Hindlimb muscle (tissue), 1 donor: ENCODE measurements around the gene ZBTB17. TPM values are rescaled to one million over a fixed set of nuclear protein-coding genes. Genes with fewer than 3 reads are reported as not detected.

ENCODE experiments used
- DNase-seq: peaks from one replicate; pipeline ENCODE4 v3.0.0-alpha.2; 2013
- polyA plus RNA-seq: library from polyadenylated mRNA; unstranded; fragments of 120-200 nt; gene quantifications from one replicate; pipeline ENCODE4 v1.2.1, GENCODE V29; 2013; ENCODE audit not compliant: insufficient read length

The ZBTB17 gene
- polyA plus RNA-seq, 1 donor: 24.5 TPM

DNA sequence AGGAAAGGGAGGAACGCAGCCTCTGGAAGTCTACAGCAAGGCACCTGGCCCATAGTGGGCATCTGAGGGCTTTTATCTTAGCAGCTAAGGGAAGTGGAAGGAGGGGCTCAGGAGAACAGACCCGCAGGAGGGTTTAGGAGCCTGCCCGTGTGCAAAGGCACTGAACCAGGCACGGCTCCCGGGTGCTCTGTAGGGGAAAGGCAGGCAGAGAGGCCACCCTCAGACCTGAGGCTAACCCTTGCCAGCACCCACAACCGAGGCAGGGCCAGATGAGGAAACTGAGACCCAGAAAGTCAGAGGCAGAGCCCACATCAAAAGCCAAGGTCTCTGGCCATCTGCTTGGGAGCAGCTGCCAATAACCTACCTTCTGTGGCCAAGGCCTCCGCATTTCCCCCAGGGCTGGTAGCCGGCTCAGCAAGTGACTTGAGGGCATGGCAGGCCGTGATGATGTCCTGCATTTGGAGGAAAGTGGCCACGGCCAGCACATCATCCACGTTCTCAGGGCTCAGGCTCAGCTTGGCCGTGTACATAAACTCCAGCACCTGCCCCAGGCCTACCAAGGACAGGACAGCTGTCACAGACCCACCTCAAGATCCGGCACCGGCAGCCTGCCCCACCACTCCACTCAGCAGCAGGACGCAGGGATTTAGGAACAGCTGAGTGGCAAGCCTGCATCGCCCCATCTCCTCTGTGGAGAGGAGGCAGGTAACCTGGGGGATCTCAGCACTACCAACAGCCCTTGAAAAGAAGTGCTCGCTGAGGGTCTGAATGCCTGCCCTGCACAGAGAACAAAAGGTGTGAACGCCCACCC, 29.1 kb downstream of the ZBTB17 start:
- no peak for DNase-seq

DNA sequence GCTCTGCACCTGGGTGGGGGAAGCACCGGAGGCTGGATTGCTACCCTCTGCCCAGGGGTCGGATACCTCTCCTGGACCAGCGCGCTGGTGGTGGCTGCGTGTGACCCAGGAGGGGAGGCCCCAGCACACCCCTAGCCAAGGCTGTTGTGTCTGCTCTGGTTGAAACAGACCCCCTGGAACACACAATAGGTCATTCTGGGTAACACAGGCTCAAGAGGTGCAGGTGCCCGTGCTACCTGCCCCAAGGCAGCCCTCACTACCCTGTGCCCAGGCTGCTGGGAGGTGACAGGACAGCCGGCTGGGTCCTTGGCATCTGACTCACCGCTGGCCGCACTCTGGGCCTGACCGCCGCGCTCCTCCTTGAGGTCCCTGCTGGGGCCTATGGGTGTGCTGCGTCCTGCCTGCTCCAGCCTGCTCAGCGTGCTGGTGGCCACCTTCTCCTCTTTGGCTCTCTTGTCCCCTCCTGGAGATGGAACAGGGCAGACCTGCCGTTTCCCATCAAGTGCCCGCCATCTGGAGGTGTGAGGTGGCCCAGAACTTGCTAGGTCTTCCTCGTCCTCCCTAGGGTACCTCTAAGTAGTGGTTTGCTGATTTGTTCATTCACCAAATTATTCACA, 30.0 kb downstream of the ZBTB17 start:
- DNase-seq: no peak

DNA sequence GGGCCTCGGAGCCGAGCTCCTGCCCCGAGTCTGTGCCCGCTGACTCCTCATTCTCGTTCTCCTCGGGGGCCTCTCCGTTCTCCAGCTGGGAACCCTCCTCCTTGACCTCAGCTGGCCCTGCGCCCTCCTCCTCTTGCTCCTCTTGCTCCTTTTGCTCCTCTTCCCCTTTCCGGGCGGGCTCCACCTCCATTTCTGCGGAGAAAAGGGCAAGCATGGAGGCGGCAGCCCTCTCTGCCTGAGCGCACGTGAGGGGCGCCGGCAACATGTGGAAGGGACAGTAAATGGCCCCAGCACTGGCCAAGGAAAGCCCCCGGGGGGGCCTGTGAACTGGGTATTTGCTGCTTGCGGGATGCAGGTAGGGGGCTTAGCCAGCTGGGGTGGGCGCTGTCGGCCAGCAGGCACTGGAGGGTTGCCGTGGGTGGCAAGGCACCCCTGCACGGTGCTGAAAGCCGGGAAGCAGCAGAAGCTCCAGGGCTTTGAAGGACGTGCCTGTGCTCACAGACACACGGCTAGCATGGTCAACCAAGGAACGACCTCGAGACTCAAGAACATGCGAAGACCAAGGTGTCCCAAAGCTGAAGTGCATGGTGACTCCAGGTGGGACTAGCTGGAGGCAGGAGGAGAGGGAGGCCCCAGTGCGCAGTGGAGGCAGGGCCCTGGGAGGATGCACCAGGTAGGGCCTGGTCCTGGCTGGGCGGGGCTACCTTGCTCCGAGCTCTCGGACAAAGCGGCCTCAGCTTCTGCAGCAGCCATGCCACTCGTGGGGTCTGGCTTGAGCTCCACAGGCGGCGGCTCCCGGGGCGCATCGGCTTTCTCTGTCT, 30.7 kb downstream of the ZBTB17 start:
- no peak for DNase-seq

DNA sequence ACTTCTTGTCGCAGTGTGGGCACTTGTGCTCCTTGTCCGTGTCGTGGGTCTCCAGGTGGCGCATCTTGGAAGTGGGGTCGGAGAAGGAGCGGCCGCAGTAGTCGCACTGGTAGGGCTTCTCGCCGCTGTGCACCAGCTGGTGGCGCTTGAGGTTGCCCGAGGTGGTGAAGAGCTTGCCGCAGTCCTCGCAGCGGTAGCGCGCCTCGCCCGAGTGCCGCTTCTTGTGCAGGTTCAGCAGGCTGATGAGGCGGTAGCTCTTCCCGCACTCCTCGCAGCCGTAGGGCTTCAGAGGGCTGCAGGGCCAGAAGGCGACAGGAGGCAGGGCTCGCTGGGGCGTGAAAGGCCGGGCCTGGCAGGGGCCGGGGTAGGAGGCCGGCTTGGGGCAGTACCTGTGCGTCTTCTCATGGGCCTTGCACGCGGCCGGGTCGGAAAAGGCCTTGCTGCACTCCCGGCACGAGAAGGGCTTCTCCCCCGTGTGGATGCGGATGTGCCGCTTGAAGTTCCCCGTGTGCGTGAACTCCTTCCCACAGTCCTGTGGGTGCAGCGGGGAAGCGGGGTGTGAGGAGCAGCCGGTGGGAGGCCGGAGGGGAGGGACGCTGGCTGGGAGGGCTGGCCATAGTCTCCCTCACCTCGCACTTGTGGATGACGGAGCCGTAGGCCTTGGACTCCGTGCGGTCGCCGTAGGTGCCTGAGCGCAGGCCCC, 31.4 kb downstream of the ZBTB17 start:
- no peak for DNase-seq

DNA sequence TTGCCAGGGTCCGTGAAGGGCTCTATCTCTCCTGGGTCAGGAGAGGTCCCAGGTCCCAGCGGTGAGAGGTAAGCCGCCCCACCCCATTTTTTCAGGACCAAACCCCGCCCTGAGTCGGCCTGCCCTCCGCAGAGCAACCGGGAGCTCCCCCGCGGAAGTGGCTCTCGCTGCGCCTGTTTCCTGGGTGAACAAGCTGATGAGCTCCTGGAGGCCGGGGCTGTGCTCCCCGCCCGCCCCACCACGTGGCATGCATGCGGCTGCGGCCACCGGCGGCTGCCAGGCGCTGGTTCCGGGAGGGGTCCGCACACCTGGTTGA, 32.0 kb downstream of the ZBTB17 start:
- no peak for DNase-seq

DNA sequence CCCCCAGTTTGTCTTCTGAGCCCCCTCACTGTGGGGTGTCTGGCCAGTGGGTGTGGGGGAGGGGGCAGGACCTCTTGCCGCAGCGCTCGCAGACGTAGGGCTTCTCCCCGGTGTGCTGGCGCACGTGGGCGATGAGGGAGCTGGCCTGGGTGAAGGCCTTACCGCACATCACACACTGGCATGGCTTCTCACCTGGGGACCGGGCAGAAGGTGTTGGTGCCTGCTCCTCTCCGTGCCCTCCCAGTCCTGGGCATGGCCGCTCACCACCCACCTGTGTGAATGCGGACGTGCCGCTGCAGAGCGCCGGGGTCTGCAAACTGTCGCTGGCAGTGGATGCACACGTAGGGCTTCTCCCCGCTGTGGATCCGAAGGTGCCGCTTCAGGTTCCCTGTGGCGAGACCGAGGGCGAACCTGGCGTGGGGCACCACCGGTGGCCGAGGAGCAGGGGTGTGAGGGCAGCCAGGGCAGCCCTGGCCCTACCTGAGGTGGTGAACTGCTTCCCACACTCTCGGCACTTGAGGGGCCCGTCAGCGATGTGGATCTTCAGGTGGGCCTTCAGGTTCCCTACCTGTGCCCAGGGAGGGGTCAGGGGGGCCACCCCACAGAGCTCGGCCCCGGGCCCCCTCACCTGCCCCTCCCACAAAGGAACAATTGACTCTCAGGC, 32.4 kb downstream of the ZBTB17 start:
- DNase-seq: no peak

DNA sequence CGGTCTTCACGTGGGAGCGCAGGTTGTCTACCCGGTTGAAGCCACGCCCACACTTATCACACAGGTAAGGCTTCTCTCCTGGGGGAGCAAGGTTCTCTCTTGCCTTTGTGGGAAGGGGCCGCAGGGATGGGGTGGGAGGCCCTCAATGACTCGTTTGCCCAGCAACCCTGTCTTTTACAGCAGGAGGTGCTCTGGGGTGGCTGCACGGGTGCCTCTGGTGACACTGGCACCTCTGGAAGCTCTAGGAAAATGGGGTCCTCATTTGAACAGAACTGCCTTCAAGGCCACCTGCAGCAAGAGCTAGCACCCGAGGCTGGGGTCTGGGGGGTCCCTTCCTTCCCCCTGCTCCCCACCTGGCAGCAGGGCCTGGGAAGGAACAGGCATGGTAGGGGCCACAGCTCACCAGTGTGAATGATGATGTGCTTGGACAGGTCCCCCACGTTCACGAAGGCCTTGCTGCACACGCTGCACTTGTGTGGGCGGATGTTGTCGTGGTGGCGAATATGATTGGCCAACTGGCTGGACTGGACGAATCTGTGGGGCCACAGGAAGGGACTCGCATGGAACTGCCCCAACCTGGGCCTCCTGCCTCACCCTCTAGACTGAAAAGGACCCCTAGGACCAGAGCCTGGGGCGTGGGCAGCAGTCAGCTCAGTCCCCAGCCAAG, 33.1 kb downstream of the ZBTB17 start:
- no peak for DNase-seq

DNA sequence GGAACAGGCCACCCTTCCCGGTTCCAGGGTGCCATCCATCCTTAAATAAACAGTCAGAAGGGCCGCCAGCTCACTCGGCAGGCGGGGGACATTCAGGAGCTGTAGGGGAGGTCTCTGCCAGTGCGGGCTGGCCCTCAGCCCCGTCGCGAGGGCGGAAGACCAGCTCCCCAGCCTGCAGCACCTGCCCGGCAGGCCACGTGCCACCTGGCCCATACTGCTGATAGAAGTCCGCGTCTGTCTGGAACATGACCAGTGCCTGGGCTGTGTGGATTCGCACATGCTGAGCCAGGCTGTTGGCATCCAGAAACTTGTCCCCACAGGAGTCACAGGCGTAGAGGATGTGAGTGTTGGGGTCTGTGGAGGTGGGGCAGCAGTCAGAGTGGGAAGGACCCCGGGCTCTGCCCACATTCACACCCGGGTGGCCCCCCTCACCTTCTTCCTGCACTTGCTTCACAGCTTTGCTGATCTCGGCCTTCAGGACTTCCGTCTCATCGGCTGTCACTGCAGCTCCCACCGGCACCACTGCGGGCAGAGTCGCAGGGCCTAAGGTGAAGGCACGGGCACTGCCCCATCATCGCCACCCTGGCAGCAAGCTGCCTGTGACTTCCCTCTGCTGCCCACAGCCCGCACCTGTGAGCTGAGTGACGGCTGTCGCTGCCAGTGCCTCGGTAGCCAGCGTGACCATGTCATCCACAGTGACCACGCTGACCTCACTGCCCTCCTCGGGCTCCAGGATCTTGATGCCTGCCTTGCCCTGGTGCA, 33.8 kb downstream of the ZBTB17 start:
- no peak for DNase-seq

DNA sequence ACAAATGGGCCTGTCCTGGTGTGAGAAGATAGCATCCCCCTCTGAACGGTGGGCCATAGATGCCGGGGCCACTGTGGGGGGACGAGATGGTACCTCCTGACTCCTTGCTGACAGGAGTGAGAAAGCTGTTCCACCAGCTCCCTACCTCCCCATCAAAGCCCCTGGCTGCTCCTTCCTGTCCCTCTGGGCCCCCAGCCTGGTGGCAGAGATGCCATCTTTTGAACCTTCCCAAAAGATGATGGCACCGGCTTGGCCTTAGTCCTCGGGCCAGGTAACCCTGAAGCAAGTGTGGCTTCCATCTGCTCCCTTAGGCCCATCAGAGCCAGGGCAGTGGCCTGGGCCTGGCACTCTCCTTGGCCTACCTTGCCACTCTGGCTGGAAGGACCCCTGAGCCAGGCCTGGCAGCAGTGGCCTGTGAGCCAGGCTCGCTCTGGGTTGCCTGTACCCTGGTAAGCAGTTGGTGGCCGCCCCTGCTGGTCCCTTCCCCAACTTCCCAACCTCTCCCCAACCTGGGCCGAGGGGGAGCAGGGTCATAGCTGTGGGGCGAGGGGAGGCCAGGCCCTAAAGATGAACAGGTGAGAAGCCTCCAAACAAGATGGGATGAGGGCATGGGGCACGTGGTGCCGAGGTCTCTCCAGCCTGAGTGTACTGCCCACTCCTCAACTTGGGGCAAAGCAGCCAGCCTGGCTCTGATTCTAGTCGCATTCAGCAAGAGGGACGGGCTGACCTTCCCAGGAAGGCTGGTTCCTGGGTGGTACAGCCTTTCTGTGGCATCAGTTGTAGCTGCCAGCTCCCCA, 34.7 kb downstream of the ZBTB17 start:
- DNase-seq: no peak

DNA sequence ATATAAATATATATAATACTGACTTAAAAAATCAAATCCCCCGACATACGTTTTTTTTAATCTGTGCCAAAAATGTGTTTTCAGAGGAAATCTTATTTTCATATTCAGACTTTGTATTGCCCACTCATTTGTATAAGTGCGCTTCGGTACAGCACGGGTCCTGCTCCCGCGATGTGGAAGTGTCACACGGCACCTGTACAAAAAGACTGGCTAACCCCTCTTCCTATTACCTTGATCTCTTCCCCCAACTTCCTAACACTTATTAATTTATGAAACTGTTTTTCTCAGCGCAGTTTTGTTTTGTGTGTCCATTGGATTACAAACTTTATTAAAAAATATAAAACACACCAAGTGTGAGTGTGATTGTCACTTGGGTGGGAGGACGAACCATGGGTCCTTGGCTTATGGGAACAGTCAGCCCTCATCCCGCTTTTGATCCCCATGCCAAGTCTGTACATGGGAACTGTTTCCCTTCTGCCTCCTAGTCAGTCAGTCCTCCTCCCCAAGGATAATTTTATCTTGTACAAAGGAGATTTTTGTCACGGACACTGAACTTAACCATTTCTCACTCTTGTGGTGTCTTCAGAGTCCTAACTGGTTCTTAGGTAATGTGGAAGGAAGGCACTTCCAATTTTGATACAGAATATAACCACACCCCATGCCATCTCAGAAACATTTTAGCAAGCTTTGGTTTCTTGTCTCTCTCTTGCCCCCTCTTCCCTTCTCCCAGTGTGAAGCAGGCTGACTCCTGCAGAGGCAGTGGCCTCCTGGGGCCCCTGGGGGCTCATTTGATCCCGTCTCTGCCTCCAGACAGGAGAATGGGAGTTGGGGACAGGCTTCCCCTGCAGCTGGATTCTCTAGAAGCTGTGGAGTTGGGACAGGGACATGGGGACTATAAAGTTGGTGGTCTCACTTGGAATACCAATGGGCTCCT, 35.5 kb downstream of the ZBTB17 start:
- DNase-seq: no peak

DNA sequence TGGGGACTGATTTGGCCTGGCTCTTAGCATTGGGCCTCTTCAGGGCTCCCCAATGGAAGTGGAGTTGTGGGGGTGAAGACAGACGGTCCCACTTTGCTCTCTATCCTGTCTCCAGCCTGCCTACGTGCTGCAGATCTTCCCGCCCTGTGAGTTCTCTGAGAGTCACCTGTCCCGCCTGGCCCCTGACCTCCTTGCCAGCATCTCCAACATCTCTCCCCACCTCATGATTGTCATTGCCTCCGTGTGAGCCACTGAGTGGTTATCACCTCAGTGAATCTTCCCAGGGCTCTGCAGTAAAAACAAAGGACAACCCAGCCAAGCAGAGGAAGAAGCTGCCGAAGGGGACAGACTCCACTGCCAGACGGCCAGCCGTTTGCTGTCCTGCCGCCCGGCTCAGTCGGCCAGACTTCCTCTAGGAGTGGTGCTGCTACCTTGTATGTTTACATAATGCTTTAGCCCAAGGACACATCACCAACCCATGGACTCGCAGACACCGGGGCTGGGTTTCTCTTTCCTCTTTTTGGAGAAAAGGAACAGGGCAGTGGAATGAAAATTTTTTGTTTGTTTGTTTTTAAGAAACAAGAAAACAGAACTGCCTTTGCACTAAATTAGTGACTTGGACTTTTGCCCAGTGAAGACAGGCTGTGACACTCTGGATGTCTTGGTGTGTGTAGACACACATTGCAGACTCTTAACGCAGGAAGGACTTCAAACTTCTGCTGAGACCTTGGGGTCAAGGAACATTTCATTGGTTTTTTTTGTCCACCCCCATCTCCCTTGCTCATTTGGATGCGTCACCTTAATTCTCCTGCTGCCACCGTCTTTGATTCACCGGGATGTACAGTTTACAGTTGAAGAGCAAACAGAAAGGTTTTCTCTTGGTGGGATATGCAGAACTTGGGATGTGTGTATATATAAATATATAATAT, 36.5 kb downstream of the ZBTB17 start:
- DNase-seq: no peak

DNA sequence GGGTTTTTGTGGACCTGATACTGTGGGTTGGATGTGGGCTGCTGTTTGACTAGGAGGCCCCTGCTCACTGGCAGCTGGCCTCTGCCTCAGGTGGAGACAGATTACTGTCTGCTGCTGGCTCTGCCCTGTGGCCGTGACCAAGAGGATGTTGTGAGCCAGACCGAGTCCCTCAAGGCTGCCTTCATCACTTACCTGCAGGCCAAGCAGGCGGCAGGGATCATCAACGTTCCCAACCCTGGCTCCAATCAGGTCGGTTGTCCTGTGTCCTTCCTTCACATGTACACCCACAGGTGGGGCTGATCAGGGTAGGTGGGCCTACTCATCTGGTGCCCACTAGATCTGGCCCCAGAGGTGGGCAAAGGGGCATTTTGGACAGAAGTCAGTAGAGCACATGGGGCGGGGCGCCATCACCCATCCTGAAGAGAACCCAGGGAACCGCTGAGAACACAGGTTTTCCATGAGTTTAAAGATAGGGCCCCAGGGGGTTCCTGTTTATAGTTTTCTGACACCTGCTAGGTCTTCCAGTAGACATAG, 37.2 kb downstream of the ZBTB17 start:
- DNase-seq: no peak

DNA sequence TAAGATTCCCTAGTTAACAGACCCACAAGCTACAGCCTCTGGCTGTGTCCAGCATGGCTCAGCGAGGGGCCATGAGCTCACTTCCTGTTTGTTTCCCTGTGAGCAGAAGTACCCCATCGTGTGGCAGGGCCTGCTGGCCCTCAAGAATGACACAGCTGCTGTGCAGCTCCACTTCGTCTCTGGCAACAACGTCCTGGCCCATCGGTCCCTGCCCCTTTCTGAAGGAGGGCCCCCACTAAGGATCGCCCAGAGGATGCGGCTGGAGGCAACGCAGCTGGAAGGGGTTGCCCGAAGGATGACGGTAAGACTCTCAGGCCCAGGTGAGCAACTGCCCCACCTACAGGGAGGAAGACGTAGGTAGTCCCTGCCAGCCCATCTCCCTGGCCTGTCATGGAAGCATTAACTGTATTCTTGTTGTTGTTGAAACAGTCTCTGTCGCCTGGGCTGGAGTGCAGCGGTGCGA, 38.2 kb downstream of the ZBTB17 start:
- DNase-seq: no peak

DNA sequence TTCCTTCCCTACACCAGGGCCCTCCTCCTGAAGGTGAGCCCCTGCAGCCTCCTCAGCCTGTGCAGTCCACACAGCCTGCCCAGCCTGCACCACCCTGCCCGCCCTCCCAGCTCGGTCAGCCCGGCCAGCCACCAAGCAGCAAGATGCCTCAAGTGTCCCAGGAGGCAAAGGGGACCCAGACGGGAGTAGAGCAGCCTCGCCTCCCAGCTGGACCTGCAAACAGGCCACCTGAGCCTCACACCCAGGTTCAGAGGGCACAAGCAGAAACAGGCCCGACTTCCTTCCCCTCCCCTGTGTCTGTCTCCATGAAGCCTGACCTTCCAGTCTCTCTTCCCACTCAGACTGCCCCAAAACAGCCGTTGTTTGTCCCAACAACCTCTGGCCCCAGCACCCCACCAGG, 38.8 kb downstream of the ZBTB17 start:
- no peak for DNase-seq

DNA sequence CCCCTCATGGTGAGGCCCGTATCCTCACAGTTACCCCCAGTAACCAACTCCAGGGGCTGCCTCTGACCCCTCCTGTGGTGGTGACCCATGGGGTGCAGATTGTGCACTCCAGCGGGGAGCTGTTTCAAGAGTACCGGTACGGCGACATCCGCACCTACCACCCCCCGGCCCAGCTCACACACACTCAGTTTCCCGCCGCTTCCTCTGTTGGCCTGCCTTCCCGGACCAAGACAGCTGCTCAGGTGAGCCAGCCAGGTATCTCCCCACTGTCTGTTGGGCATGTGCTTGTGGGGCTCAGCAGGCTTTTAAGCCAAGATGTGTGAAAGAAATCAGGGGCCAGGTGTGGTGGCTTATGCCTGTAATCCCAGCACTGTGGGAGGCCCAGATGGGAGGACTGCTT, 39.9 kb downstream of the ZBTB17 start:
- no peak for DNase-seq

DNA sequence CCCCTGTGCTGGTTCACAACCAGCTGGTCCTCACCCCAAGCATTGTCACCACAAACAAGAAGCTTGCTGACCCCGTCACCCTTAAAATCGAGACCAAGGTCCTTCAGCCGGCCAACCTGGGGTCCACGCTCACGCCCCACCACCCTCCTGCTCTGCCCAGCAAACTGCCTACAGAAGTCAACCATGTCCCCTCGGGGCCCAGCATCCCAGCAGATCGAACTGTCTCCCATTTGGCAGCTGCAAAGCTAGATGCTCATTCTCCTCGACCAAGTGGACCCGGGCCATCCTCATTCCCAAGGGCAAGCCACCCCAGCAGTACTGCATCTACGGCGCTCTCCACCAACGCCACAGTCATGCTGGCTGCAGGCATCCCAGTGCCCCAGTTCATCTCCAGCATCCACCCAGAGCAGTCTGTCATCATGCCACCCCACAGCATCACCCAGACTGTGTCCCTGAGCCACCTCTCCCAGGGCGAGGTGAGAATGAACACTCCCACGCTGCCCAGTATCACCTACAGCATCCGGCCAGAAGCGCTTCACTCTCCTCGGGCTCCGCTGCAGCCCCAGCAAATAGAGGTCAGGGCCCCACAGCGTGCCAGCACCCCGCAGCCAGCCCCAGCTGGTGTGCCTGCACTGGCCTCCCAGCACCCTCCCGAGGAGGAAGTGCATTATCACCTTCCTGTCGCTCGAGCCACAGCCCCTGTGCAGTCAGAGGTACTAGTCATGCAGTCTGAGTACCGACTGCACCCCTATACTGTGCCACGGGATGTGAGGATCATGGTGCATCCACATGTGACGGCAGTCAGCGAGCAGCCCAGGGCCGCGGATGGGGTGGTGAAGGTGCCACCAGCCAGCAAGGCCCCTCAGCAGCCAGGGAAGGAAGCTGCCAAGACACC, 40.6 kb downstream of the ZBTB17 start:
- no peak for DNase-seq
